Measurements from ENCODE around the gene PRSS36.
"Not testable (repeated sequence)": the region's sequence is repeated elsewhere in the genome, so short reads cannot be mapped to it uniquely, and the experiment has no call there.

The PRSS36 gene

GRCh38 chr16:31148896-31149295, 970 bp downstream of the PRSS36 start:
- Histone ChIP-seq H3K4me1 (ENCODE audit: control insufficient read depth, insufficient read depth, low read length) (no peaks in the 10 kb centered on the region), H3K36me3 (ENCODE audit: control insufficient read depth, insufficient read depth, low read length, severe bottlenecking) (no peaks in the 10 kb centered on the region), H3K27me3 (replicated peaks; ENCODE audit: control insufficient read depth, insufficient read depth, low read length) (peaks cover 39% of the 10 kb centered on the region), H3K9ac (ENCODE audit: low read length) (no peak overlapping the region), H3K9me3 (ENCODE audit: control insufficient read depth, low read length) (no peaks in the 10 kb centered on the region), H3K4me3 (ENCODE audit: low read length) (no peak overlapping the region)
- DNase-seq (ENCODE audit: low read depth) = no peak

- Histone ChIP-seq H3K4me3 (ENCODE audit: low read length) (no peak overlapping the region), H3K27me3 (replicated peaks; ENCODE audit: control insufficient read depth, insufficient read depth, low read length) (peaks cover 36% of the 10 kb centered on the region), H3K36me3 (ENCODE audit: control insufficient read depth, insufficient read depth, low read length, severe bottlenecking) (no peaks in the 10 kb centered on the region), H3K9ac (ENCODE audit: low read length) (no peak overlapping the region), H3K4me1 (ENCODE audit: control insufficient read depth, insufficient read depth, low read length) (no peaks in the 10 kb centered on the region), H3K9me3 (ENCODE audit: control insufficient read depth, low read length) (no peaks in the 10 kb centered on the region)
- DNase-seq (ENCODE audit: low read depth) = no peak
These were observed 1.6 kb downstream of the PRSS36 start for GRCh38 chr16:31148281-31148728.

- Histone ChIP-seq H3K4me3 (ENCODE audit: low read length) (no peak overlapping the region), H3K4me1 (ENCODE audit: control insufficient read depth, insufficient read depth, low read length) (peaks cover 3% of the 10 kb centered on the region), H3K9me3 (ENCODE audit: control insufficient read depth, low read length) (no peaks in the 10 kb centered on the region), H3K9ac (ENCODE audit: low read length) (no peak overlapping the region), H3K36me3 (ENCODE audit: control insufficient read depth, insufficient read depth, low read length, severe bottlenecking) (no peaks in the 10 kb centered on the region), H3K27me3 (replicated peaks; ENCODE audit: control insufficient read depth, insufficient read depth, low read length) (peaks cover 36% of the 10 kb centered on the region)
- DNase-seq (ENCODE audit: low read depth) = no peak
These were observed 2.3 kb downstream of the PRSS36 start for GRCh38 chr16:31147574-31147973.

DNA sequence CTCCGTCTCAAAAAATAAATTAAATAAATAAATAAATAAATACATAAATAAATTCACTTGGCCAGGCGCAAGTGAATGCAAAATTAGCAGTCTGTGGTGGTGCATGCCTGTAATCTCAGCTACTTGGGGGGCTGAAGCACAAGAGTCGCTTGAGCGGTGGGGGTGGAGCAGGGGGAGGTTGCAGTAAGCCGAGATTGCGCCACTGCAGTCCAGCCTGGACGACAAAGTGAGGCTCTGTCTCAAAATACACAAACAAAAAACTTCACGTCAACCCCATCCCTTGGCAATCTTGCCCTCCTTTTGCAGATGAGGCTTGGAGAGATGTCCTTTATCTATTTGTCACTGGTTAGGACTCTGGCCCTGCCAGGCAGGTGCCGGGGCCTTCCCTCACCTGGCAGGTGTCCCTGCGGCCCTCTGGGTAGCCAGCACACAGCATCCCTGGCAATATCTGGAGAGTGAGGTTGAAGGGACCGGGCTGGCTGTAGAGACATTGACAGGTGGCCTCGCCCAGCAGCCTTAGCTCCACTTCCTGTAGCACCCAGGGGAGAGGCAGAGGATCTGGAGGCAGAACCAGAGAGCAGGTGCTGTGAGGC, 4.4 kb downstream of the PRSS36 start:
- no peak for DNase-seq (ENCODE audit: low read depth)

GRCh38 chr16:31144418-31144817, 5.4 kb downstream of the PRSS36 start:
- peak; percentile 13 for DNase-seq (ENCODE audit: low read depth)
- H3K27me3 ChIP-seq (replicated peaks; ENCODE audit: control insufficient read depth, insufficient read depth, low read length) = peaks cover 32% of the 10 kb centered on the region
- not testable (repeated sequence) for H3K36me3 ChIP-seq (ENCODE audit: control insufficient read depth, insufficient read depth, low read length, severe bottlenecking); H3K4me3 ChIP-seq (ENCODE audit: low read length); H3K9me3 ChIP-seq (ENCODE audit: control insufficient read depth, low read length); H3K9ac ChIP-seq (ENCODE audit: low read length)
- H3K4me1 ChIP-seq (ENCODE audit: control insufficient read depth, insufficient read depth, low read length) = peaks cover 14% of the 10 kb centered on the region

More for the DNA sequence above, 4.4 kb downstream of the PRSS36 start:
- Histone ChIP-seq H3K27me3 (replicated peaks; ENCODE audit: control insufficient read depth, insufficient read depth, low read length) (peaks cover 36% of the 10 kb centered on the region), H3K9ac (ENCODE audit: low read length) (no peak overlapping the region), H3K4me3 (ENCODE audit: low read length) (no peak overlapping the region), H3K36me3 (ENCODE audit: control insufficient read depth, insufficient read depth, low read length, severe bottlenecking) (no peaks in the 10 kb centered on the region), H3K9me3 (ENCODE audit: control insufficient read depth, low read length) (no peaks in the 10 kb centered on the region), H3K4me1 (ENCODE audit: control insufficient read depth, insufficient read depth, low read length) (peaks cover 14% of the 10 kb centered on the region)

DNA sequence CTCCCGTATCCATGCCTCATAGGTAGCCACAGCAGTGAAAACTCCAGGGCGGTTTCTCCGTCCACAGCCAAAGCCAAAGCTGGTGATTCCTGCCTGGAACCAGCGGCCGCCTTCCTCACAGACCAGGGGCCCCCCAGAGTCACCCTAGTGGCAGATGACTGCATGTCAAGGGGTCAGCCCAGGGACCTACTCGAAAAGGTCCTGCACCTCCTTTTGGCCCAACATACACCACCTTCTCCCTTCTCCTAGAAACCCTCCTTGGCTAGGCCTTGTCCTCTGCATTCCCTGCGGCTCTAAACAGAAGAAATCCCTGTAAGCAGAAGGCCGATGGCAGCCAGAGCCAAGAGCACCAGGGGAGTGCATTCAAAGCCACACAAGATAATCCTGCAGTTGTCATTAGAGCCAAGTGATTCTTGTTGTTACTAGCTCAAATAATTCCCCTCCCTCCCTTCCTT, 6.1 kb downstream of the PRSS36 start:
- no peaks in the 10 kb centered on the region for H3K36me3 ChIP-seq (ENCODE audit: control insufficient read depth, insufficient read depth, low read length, severe bottlenecking)
- no peaks in the 10 kb centered on the region for H3K9me3 ChIP-seq (ENCODE audit: control insufficient read depth, low read length)
- no peak overlapping the region for H3K9ac ChIP-seq (ENCODE audit: low read length)
- no peak overlapping the region for H3K4me3 ChIP-seq (ENCODE audit: low read length)
- H3K4me1 ChIP-seq (ENCODE audit: control insufficient read depth, insufficient read depth, low read length) = peaks cover 17% of the 10 kb centered on the region
- DNase-seq (ENCODE audit: low read depth) = no peak
- H3K27me3 ChIP-seq (replicated peaks; ENCODE audit: control insufficient read depth, insufficient read depth, low read length) = peaks cover 28% of the 10 kb centered on the region

- peaks cover 22% of the 10 kb centered on the region for H3K27me3 ChIP-seq (replicated peaks; ENCODE audit: control insufficient read depth, insufficient read depth, low read length)
- no peak for DNase-seq (ENCODE audit: low read depth)
- H3K9me3 ChIP-seq (ENCODE audit: control insufficient read depth, low read length) = no peaks in the 10 kb centered on the region
- no peaks in the 10 kb centered on the region for H3K36me3 ChIP-seq (ENCODE audit: control insufficient read depth, insufficient read depth, low read length, severe bottlenecking)
- peak overlapping the region; percentile 78 for H3K4me3 ChIP-seq (ENCODE audit: low read length)
- peaks cover 23% of the 10 kb centered on the region for H3K4me1 ChIP-seq (ENCODE audit: control insufficient read depth, insufficient read depth, low read length)
- peak overlapping the region; percentile 81 for H3K9ac ChIP-seq (ENCODE audit: low read length)
These were observed 6.7 kb downstream of the PRSS36 start for GRCh38 chr16:31143011-31143693.

- H3K27me3 ChIP-seq (replicated peaks; ENCODE audit: control insufficient read depth, insufficient read depth, low read length) = peaks cover 15% of the 10 kb centered on the region
- H3K9ac ChIP-seq (ENCODE audit: low read length) = peak overlapping the region; percentile 81
- no peaks in the 10 kb centered on the region for H3K9me3 ChIP-seq (ENCODE audit: control insufficient read depth, low read length)
- no peaks in the 10 kb centered on the region for H3K36me3 ChIP-seq (ENCODE audit: control insufficient read depth, insufficient read depth, low read length, severe bottlenecking)
- H3K4me1 ChIP-seq (ENCODE audit: control insufficient read depth, insufficient read depth, low read length) = peaks cover 24% of the 10 kb centered on the region
- DNase-seq (ENCODE audit: low read depth) = peak; percentile 100
- peak overlapping the region; percentile 78 for H3K4me3 ChIP-seq (ENCODE audit: low read length)
These were observed 7.5 kb downstream of the PRSS36 start for GRCh38 chr16:31142109-31143010.

GRCh38 chr16:31141489-31142108, 8.3 kb downstream of the PRSS36 start:
- Histone ChIP-seq H3K27me3 (replicated peaks; ENCODE audit: control insufficient read depth, insufficient read depth, low read length) (peaks cover 7% of the 10 kb centered on the region), H3K9ac (ENCODE audit: low read length) (peak overlapping the region; percentile 73), H3K36me3 (ENCODE audit: control insufficient read depth, insufficient read depth, low read length, severe bottlenecking) (no peaks in the 10 kb centered on the region), H3K4me3 (ENCODE audit: low read length) (peak overlapping the region; percentile 71), H3K4me1 (ENCODE audit: control insufficient read depth, insufficient read depth, low read length) (peaks cover 24% of the 10 kb centered on the region), H3K9me3 (ENCODE audit: control insufficient read depth, low read length) (no peaks in the 10 kb centered on the region)
- no peak for DNase-seq (ENCODE audit: low read depth)

DNA sequence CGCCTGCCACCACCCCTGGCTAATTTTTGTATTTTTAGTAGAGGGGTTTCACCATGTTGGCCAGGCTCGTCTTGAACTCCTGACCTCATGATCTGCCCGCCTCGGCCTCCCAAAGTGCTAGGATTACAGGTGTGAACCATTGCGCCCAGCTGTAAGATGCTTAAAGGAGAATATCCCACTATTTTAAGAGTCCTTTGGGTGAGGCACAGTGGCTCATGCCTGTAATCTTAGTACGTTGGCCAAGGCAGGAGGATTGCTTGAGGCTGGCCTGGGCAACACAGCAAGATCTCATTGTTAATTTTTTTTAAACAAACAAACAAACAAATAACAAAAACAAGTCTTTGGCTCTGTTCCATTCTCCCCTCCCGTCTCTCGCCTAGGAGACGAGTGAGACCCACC, 8.8 kb downstream of the PRSS36 start:
- not testable (repeated sequence) for DNase-seq (ENCODE audit: low read depth); H3K9me3 ChIP-seq (ENCODE audit: control insufficient read depth, low read length); H3K36me3 ChIP-seq (ENCODE audit: control insufficient read depth, insufficient read depth, low read length, severe bottlenecking); H3K27me3 ChIP-seq (replicated peaks; ENCODE audit: control insufficient read depth, insufficient read depth, low read length)
- H3K4me3 ChIP-seq (ENCODE audit: low read length) = peak overlapping the region; percentile 71
- H3K4me1 ChIP-seq (ENCODE audit: control insufficient read depth, insufficient read depth, low read length) = peaks cover 24% of the 10 kb centered on the region
- H3K9ac ChIP-seq (ENCODE audit: low read length) = peak overlapping the region; percentile 73

All from adipocyte (in vitro differentiated cells).